Measurements from ENCODE around the gene SLC5A10. TPM values are rescaled to one million over a fixed set of nuclear protein-coding genes. Genes with fewer than 3 reads are reported as not detected.

Gene SLC5A10
- total RNA-seq, 1 donor from 2014 or later: 0.13 TPM

DNA sequence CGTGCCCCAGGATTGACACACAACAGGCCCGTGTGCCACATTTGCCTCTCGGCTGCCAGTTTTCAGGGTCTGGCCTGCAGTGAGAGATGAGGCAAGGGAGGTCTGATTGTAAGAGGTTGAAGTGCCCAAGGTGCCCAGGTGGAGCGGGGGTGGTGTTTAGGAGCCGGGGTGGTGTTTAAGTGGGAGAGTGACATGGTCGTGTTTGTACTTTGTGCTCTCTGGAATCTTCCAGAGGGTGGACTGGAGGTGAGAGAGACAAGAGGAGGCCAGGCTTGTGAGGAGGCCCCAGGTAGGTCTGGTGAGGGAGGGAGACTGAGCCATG lies 10.5 kb downstream of the SLC5A10 start:
- intact Hi-C loops (cut with DNase I): loop anchor here (2.0 kb wide), 1 partner anchor 22 kb away; no protein-coding TSS in a partner anchor
- no peak for DNase-seq (ENCODE audit: low spot score)

DNA sequence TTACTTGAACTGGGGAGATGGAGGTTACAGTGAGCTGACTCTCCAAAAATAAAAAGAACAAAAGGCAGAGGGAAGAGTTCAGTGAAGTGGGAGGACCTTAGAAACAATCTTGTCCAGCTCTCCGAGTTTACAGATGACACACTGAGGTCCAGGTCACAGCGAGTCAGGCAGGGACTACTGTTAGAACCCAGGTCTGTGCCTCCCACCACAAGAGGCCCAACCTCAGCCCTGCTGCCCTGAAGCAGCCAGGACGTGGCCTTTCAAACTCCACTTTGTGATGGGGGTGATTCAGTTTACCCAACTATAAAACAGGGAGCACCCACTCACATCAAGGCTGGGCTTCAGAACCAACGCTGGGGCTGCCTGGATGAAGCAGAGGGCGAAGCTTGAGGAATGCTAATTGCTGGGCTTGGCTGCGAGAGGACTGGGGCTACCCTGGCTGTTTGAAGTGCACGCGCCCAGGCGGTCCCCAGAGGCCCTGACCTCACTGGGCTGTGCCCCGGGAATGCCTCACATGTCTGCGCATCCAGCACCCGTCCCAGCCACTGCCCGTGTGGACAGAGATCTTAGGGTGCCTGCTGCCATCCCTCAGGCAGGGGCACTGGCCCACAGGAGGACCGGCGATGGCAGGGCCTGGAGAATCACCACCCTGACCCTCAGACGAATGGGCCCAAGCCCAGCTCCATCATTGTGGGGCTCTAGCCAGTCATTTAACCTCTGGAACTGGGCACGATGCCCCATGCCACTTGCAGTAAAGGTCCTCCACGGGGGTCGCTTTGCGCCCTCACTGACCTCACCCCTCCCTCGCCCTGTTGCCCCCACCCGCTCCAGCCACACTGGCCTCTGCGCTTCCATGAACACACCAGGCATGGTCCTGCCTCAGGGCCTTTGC lies 11.4 kb downstream of the SLC5A10 start:
- no peak for DNase-seq (ENCODE audit: low spot score)
- intact Hi-C loops (cut with DNase I): loop anchor here (2.0 kb wide), 1 partner anchor 21 kb away; no protein-coding TSS in a partner anchor

DNA sequence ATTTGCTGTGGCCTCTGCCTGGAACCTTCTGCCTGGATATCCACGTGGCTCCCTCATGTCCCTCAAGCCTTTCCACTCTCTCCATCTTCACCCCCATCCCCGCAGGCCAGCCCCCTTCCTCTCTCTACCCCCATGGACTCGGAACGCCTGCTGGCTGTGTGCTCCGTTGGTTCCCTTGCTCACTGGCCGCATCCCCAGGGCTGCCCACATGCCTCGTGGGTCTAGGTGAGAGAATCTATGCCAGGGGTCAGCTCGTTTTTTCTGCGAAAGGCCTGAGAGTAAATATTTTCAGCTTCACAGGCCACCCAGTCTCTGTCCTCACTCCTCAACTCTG lies 12.0 kb downstream of the SLC5A10 start:
- no peak for DNase-seq (ENCODE audit: low spot score)

DNA sequence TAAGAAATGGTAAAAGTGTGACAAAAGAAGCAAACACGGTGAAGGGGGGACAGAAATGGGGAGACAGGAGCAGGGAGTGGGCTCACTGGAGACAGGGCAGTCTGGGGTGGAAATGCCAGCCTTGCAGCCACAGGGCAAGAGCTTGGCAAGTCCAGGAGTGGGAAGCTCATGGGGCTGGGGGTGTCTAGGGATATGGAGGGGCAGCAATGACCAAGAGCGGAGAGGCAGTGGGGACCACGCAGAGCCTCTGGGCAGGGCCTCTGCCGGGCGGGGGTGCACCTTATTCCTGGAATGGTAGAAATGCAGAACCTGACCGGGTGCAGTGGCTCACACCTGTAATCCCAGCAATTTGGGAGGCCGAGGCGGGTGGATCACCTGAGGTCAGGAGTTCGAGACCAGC lies 12.6 kb downstream of the SLC5A10 start:
- intact Hi-C loops (cut with DNase I): no loop called here

More for the DNA sequence above, 12.0 kb downstream of the SLC5A10 start:
- intact Hi-C loops (cut with DNase I): no loop called here

DNA sequence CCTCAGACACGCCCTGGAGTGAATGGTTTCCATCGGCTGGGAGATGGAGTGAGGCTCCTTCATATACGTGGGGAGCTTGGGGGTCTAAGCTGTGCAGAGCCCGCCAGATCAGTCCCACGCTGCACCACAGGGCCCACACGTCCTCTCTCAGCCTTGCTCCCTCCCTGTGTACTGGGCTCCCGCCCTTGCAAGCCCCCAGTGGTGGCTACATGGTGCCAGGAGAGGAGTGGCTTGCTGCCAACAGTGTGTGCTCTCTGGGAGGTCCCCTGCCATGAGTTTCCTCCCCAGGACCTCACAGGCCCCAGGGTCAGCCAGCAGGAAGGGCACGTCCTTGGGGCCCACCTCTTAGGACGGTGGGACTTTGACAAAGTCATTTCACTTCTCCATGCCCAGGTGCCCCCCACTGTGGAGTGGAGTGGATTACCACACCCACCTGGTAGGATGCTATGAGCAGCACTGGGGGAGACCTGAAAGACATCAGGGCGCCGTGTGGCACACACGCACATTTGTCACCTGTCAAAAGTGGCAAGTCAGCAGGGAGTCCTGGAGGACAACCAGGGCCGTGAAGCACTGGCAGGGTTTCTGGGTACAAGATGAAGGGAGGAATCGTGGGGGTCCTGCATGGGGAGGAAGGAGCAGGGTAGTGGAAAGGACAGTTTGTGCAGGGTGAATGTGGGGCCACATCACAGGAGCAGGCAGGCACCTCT lies 13.7 kb downstream of the SLC5A10 start:
- DNase-seq (ENCODE audit: low spot score): no peak
- intact Hi-C loops (cut with DNase I): no loop called here

More for the DNA sequence above, 12.6 kb downstream of the SLC5A10 start:
- no peak for DNase-seq (ENCODE audit: low spot score)

DNA sequence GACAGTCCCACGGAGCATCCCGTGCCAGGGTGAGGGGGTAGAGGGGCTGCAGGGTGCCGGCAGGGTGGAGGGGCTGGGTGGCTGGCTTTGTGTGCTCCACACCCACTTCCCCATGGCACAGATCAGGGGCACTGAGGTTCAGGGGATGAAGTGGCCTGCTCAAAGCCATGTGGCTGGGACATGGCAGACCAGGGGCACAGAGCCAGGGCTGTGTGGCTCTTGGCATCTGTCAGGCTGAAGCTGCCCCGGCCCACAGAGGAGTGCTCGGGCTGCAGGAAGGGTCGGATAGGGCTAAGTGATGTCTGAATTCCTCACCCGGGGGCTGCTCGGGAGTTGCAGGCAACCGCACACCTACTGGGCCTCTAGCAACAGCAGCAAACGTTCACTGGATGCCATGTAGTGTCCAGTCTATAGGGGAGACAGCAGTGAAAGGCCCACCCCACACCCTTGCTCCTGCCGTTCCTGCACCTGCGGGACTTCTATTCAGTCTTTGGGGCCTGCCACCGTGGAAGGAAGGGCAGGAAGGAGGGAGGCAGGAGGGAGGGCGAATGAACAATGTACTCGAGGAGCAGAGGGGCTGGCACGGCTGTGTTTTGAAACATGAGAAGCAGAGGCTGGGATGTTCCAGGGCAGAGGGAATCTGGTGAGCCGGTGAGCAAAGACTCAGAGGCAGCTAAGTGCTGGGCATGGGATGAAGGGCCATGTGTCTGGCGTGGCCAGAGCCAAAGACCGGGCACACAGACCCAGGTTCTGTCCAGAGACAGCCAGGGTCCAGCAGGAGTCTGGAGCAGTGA lies 15.1 kb downstream of the SLC5A10 start:
- intact Hi-C loops (cut with DNase I): no loop called here

DNA sequence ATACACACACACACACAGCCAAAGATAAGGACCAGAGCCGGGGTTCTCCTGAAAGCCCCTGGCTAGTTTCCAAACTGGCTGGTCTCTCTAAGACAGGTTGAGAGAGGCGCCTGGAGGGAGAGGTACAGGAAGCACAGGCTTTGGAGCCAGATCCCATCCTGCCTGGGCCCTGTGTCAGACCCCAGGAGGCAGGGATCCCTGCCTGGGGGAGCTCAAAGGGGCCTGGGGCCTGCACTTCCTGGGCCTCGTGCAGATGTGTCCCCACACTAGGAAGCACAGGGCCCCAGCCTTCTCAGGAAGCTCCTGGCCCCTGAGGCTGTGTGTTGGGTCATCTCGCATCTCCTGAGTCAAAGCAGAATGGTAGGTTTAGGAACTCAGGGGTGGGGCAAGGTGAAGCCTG lies 16.0 kb downstream of the SLC5A10 start:
- DNase-seq (ENCODE audit: low spot score): no peak
- intact Hi-C loops (cut with DNase I): no loop called here

More for the DNA sequence above, 15.1 kb downstream of the SLC5A10 start:
- DNase-seq (ENCODE audit: low spot score): no peak

DNA sequence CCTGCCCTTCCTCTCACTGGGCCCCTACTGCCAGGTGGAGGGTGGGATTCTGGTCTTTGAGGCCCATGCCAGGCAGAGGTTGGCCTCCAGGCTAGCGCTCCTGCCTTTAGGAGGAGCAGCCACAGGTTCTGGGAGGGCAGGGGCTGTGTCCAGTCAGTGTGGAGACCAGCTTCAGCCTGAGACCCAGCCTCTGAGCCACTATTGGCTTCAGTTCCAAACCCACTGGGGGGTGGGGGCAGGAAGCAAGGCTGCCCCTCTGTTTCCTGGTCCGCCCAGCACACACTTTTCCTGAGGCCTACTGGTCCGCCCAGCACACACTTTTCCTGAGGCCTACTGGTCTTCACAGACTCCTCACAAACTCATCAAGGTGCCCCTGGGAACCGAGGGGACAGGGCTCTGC lies 16.4 kb downstream of the SLC5A10 start:
- intact Hi-C loops (cut with DNase I): no loop called here
- DNase-seq (ENCODE audit: low spot score): no peak

DNA sequence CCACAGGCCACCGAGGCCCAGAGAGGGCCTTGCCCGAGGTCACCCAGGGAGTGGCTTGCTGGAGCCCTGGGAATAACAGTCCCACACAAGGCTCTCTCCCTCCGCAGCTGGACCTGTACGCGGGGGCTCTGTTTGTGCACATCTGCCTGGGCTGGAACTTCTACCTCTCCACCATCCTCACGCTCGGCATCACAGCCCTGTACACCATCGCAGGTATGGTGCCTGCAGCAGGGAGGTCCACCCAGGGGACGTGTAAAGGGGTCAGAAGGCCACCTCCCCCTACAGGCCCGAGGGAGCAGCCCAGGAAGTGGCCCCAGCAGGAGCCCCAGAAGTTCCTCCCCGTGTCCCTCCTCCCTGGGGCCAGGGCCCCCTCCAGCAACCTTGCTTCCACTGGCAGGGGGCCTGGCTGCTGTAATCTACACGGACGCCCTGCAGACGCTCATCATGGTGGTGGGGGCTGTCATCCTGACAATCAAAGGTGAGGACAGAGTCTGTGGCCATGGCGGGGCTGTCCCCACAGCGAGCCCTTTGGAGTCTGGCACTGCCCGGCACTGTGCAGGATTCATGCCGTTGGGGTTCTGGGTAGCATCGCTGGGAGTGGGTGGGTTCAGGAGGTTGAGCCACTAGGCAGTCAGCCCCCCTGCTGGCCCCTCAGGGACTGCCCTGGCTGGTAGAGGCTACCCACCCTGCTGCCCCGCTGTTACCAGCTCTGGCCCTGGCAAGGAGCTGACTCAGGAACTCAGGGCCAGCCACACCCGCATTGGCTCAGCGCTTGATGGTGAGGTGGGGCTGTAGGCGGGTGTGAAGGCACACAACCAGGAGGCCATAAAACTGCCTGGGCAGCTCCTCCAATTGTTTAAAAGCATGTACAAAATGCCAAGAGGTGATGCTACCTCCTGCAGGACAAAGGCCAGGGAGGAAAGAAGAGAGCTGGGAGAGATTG lies 17.3 kb downstream of the SLC5A10 start:
- DNase-seq (ENCODE audit: low spot score): no peak

DNA sequence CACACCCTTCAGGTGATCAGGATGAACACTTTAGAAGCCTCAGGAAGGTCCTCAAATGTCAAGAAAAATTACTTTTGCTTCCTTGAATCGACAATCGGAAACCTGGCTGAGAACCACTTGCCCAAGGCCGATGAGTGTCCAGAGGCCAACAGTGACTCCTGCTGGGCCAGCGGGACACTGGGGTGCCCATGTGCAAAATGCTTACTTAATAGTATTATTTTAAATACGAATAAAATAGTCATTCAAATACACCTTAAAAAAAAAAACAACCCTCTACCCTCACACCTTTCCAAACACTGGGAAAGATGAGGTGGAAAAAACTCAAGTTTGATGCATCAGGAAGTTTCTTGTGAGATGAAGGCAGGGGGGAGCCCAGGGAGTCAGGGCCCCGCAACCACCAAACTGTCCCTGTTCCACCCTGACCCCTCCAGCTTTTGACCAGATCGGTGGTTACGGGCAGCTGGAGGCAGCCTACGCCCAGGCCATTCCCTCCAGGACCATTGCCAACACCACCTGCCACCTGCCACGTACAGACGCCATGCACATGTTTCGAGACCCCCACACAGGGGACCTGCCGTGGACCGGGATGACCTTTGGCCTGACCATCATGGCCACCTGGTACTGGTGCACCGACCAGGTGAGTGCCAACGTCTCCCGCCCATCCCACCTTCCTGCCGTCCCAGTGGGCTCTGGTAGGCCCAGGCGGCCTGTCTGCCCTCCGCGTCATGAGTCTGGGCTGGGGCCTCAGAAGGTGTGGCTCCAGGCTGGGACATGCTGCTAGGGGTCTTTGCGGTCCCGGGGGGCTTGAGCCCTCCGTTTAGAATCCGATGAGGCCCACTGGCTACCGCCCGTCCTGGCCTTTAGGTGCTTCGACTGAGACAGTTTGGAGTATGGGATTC lies 18.9 kb downstream of the SLC5A10 start:
- intact Hi-C loops (cut with DNase I): no loop called here
- DNase-seq (ENCODE audit: low spot score): no peak

More for the DNA sequence above, 17.3 kb downstream of the SLC5A10 start:
- intact Hi-C loops (cut with DNase I): no loop called here

DNA sequence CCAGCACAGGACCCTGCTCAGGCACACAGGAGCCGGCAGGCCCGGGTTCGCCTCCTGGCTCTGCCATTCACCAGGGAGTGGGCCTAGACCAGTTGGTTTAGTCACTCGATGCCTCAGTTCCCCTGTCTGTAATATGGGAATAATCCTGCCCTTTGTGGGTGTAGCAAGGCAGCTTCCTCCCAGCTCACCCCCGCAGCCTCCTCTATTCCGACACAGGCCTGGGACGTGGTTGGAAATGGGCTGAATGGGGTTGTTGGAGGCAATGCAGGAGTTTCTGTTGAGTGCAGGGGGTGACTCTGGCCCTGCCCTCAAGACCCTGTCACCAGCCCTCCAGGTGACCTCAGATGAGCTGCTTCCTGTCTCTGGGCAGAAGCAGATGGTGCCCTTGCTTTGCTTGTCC lies 19.8 kb downstream of the SLC5A10 start:
- intact Hi-C loops (cut with DNase I): no loop called here
- no peak for DNase-seq (ENCODE audit: low spot score)

DNA sequence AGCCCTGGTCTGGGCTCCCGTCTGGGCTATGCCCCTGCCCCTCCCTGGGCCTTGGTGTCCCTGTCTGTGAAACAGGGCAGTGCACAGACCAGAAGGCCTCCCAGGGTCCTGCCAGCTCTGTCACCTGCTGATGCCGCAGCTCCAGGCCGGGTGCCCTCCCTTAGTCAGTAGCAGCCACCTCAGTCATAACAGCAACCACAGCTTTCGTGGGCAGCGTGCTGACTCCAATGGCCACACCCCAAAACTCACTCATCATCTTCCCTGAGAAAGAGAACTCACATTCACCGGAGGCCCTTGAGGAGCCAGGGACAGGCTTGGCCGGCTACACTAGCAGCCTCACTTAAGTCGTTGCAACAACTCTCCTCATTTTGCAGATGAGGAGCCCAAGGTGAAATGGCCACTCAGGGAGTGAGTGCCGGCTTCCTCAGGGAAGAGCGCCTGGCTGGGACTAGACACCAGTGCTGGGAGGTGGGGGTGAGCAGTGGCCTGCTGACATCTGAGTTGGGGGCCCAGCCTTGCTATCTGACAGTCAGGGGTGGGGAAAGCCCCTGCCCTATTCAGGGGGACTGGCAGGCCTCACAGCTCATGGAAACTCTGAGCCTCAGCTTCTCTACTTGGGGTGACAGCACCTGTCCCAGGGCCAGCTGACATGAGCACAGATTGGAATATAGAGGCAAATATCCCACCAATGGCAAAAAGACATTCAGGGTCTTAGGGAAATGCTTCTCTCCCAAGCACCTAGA lies 22.6 kb downstream of the SLC5A10 start:
- intact Hi-C loops (cut with DNase I): no loop called here
- no peak for DNase-seq (ENCODE audit: low spot score)

DNA sequence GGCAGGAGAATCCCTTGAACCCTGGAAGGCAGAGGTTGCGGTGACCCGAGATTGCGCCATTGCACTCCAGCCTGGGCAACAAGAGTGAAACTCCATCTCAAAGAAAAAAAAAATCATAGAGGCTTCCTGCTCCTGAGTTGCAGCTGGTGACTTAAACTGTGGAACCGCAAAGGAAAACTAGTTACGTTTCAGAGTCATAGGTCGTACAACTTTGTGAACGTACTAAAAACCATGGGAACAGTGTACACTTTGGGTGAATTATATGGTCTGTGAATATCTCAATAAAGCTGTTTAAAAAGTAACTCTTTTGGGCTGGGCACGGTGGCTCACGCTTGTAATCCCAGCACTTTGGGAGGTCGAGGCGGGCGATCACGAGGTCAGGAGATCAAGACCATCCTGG lies 23.6 kb downstream of the SLC5A10 start:
- no peak for DNase-seq (ENCODE audit: low spot score)
- intact Hi-C loops (cut with DNase I): no loop called here

DNA sequence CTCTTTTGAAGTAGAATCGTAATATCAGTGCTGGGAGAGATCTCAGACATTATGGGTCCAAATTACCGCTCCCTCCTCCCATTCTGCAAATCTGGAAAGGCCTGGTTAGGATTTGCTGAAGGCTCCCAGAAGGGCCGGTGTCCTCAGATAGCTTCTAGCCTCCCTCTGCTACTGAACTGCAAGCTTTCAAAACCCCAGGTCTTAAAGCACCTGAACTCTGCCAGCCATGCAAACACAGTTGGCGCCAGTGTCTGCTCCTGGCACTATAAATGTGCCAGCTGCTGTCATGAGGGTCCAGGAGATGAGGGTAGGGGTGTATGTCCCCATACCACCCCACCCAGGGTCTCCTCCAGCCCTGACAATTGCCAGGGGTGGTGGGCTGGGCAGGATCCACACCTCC lies 24.2 kb downstream of the SLC5A10 start:
- intact Hi-C loops (cut with DNase I): no loop called here
- no peak for DNase-seq (ENCODE audit: low spot score)

DNA sequence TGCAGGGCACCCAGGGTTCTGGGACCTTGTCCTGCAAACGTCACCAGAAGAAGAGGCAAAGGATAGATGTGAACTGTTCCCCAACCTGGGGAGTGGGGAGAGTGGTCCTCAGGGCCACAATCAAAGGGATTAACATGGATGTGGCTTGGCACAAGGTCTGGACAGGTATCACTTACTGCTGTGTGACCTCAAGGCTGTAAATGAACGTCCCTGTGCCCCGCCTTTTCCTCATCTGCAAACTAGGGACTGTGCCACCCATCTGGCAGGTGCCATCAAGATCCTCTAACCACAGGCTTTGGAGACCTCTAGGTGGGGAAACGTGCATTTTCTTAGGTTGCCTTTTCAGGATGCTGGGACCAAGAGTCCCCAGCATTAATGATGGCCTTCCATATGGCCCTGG lies 25.1 kb downstream of the SLC5A10 start:
- no peak for DNase-seq (ENCODE audit: low spot score)
- intact Hi-C loops (cut with DNase I): no loop called here

DNA sequence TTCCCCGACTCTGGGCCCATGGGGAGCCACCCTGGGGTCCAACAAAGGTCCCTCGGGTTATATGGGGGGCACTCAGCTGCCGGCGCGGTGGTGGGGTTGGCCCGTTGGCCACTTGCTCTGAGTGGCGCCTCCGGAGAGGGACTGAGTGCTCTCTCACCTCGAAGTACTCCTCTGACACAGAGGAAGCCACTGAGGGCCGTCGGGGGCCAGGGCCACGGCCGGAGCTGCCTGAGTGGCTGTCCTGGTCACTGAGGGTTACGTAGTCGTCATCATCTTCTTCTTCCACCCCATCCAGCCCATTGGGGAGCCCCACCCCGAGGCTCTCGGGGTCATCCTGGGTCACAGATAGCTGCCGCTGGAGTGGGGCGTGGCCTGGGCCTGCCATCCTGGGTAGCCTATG lies 25.7 kb downstream of the SLC5A10 start:
- intact Hi-C loops (cut with DNase I): no loop called here

DNA sequence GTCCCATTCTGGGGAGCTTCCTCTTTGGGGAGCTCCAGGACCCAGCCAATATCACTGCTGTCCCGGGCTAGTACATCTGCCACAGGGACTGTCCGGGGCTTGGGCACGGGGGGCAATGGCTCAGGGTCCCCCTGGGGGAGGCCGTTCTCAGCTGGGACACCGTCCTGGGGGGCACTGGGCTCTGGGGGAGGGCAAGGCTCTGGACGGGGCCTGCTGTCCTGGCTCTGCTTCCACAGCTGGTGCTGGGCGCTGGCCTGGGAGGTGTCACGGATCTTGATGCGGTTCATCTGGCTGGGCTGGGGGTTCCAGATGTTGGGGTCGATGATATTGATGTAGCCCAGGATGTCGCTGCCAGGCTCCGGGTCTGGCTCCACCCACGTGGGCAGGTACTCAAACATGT lies 26.1 kb downstream of the SLC5A10 start:
- no peak for DNase-seq (ENCODE audit: low spot score)
- intact Hi-C loops (cut with DNase I): no loop called here

More for the DNA sequence above, 25.7 kb downstream of the SLC5A10 start:
- no peak for DNase-seq (ENCODE audit: low spot score)

DNA sequence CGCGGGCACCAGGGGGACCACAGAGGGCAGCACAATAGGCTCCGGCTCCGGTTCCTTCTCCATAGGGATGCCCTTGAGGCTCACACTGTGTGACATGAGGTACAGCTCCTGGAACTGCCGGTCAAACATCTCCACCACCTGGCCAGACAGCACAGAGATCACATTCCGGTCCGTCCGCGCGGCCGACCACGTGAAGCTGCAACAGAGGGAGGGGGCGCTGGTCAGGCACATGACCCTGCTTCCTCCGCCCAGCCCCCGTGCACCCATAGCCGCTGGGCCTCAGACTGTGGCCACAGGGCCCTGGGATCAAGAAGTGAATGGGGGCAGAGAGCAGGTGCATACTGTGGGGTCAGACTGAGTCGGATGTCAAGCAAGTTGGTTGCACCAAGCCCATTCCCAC lies 26.7 kb downstream of the SLC5A10 start:
- DNase-seq (ENCODE audit: low spot score): no peak
- intact Hi-C loops (cut with DNase I): no loop called here
